DMS53 treated with DMSO at 0.1 percent for 48 hours (cell line): ENCODE results near the gene SLC6A13.
"Not testable (repeated sequence)": the region's sequence is repeated elsewhere in the genome, so short reads cannot be mapped to it uniquely, and the experiment has no call there.

Experiments used
- DNase-seq: peaks from one replicate; lab custom pipeline; 2025; ENCODE audit not compliant: unreplicated experiment; lab: John Stamatoyannopoulos, UW

SLC6A13 gene

DNA sequence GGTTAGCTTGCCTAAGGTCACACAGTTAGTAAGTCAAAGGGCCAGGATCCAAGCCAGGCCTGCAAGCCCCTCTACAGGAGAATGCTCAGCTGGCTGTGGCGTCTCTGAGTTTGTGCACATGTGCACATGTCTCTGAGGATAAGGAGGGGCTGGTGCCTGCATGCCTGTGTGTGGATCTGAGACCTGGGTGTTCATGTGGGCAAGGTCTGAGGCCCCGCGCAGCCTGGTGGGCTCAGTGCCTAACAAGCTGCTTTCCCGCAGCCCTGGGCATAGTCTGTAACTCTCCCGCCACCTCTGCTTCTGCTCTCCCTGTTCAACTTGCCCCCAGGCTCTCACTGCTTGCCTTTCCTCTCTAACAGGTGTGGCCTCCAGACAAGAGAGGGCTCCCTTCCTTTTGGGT, 44.4 kb downstream of the SLC6A13 start:
- DNase-seq, result no peak

DNA sequence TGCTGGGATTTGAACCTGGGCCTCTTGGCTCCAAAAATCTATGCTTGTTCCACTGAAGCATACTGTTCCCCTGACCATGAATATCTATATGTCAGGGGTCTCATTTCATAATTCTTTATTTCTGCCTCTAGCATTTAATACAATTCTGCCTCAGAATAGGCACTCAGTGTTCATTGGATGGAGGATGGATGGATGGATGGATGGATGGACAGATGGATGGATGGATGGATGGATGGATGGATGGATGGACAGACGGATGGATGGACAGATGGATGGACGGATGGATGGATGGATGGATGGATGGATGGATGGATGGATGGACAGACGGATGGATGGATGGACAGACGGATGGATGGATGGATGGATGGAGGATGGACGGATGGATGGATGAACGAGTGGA, 45.6 kb downstream of the SLC6A13 start:
- not testable (repeated sequence) for DNase-seq

DNA sequence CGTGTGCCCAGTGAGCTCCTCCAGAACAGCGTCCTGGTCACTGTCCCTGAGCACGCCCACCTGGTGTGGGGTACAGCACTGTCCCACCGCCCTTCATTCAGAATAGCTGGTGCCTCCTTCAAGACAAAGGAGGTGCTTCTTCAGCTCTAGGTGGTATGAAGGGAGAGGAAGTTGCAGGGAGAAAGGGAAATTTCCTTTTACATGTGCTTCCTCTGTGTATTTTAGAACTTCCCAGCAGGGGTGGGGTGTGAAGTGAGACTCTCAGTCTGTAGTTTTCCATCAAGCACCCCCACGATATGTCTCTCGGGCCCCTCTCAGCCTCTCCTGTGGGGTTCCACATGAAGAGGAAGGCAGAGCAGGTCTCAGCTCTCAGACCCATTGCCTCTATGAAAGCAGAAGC, 47.5 kb downstream of the SLC6A13 start:
- no peak for DNase-seq

DNA sequence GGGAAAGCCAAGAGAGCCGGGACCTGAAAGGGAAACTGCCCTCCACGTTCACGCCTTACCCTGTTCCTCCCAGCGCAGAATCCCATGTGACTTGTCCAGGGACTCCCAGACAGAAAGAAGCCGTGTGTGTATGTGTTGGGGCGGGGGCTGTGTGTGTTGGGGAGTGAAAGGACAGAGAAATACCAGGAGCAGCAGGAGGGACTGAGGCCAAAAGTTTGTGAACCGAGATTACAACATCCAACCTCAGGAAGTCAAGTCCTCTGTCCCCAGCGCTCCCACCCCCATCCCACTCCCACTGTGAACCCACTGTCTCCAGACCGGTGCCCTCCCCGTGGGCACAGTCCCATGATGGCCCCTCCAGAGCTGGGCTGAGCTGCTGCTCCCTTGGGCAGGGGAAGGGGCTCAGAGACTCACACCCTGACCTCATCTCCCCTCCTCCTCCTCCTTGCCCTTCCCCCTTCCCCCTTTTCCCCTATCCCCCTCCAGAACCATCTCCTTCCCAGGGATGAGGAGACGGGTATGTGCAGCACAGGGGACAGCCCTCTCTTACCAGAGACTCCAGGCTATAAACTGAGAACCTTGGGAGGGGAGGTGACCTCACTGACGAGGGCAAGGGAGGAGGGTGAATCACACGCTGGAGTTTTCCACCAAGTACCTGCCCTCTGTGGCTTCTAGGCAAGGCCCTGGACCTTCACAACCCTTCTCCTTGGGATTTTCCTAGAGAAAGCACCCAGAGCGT, 48.5 kb downstream of the SLC6A13 start, which contains the start of gene SLC6A12:
SLC6A12 (minus strand) TSS at position 155 of the 739 bp plus-strand sequence. CDS start 4,171 bp downstream, outside the sequence.
- no peak for DNase-seq

GRCh38 chr12:213527-213932, 49.1 kb downstream of the SLC6A13 start:
- DNase-seq, result no peak

DNA sequence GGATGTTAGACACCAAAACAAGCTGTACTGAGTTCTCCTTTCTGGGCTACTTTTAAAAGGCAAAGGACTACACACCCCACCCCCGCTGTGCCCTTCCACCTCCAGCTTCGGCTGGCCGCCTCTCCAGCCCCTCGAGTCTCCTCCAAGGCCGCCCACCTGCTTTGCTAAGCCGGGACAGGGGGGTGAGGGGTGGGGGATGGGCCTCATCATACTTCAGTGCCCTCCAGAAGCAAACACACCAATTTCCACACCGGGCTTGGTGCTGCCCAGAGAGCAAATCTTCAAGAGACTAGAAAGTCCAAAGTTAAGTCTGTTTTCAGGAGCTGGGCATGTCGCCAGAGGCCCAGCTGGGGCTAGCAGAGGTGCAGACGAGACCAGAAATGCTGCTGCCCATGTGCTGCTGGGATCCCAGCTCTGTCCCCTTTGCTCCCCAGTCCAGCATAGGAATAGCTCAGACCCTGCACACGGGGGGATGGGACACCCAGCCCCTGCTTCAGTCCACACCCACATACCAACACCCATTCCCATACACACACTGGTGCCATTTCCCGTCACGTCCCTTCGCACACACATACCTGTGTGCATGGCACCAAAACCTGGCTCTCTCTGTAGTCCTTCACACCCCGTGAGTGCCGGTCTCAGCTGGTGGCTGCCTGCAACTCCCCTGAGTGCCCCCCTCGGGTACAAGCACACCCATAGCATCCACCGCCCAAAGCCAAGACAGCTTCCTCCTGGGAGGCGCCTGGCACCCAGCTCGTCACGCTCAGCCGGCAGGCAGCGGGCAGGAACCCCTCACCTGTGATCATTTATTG, 49.7 kb downstream of the SLC6A13 start:
- DNase-seq, result peak; percentile 8

- DNase-seq, result no peak
Observed at GRCh38 chr12:212415-212714, 50.3 kb downstream of the SLC6A13 start.

DNA sequence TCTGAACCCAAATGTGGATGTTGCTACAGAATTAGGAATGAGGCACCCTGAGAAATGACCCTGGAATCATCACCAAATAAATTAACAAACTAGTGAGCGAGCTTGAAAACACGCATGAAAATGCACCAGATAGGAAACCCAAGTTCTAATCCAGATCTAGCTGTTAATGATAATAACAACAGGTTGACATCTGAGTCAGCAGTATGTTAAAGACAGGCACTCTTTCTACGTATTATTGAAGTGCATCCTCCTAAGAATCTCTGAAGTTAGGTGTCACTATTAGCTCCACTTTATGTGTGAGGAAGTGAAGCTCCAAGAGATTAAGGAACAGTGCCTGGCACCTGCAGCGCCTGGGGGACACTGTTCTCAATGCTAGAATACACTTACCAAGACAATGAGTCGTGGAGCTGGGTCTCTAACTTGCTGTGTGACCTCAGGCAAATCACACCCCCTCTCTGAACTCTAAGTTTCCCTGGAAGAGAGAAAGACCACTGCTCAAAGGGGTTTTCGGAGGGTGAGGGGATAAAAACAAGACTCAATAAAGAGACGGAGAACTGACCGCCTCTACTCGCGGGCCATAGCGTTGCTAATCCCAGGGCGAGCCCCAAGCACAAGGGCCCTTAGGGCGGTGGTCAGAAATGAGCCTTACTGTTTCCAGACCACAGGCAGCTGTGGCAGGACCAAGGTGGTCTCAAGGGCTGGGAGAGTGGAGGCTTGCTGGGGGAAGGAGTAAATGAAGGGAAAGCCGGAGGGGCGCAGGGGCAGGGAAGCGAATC, 50.8 kb downstream of the SLC6A13 start:
- DNase-seq, result no peak

DNA sequence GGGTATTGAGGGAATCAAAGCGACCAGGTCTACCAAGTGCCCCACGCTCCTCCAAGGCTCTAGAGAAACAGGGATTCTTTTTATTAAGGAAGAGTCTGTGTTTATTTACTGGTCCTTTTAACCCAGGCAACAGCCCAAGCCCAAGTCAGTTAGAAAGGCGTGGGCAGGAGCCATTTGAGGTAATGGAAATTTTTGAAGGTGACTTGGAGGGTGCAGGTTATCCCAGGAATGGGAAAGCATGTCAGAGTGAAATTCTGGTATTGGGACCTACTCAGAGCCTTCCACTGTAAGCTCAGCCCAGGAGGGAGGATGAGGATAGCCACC, 51.5 kb downstream of the SLC6A13 start:
- DNase-seq, result no peak

DNA sequence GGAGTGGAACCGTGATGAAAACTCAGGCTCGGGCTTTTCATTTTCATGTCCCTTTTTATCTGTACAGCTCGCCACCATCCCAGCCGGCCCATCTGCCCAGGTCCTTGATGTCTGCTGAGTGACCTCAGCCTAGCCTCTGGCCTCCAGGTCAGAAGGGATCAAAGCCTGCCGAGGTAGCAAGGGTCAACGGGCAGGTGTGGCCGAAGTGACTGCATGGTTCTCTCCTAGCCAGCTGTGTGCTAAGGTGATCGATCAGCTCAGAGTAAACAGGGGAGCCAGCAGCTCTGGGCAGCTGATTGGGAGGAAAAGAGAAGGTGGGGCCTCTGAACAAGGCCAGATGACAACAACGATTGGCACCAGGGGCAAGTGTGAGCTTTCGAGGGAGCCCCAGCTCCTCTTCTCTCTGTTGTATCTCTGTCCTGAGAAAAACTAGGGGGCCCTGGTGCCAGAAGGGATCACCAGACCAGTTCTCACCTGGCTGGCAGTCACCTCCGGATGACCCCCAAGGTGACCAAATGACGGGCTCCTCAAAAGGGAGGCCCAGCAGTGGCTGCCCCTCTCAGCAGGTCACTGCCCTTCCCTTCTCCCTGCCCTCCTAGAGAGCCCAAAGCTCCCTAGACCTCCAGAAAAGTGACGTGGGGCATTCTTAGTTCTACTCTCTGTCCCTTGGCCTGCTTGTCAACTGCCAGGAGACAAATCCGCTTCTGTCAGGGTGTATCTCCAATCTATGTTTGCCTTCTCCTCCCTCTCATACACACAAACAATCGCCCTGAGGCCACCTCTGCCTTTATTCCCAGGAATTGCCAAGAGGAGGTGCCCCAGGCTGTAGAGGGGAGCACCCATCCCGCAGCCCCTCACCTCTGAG, 52.1 kb downstream of the SLC6A13 start:
- no peak for DNase-seq

DNA sequence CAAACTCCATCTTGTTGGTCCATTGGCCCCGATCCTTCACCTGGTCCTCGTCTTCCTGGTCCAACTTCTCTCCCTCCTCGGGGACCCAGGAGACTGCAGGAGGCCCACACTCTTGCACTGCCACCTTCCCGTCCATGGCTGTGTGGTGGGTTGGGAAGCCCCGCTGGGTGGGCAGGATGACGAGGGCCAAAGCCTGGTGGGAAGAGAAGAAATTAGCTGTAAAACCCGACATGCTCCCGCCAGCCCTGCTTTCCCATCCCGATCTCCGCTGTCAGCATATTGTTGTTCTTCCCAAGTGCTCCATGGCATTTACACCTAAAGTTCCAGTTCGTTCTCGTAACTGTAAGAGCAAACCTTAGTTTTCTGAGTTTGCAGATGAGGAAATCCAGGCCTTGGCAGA, 52.8 kb downstream of the SLC6A13 start:
- DNase-seq, result no peak

DNA sequence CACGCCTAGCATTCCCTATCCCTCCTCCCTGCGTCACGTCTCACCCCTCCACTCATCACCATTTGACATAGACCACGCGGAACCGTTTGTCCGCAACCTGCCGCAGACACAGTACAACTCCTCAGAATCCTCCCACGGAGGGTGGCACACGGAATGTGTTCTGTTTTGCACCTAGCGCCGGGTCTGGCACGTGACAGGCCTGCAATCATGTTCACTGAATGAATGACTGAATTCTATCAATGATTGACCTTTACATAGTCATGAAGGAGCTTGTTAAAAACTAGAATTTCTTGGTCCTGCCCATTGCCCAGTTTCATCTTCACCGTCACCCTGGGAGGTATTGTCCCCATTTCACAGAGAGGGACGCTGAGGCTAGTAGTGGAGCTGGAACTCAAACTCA, 53.4 kb downstream of the SLC6A13 start:
- DNase-seq, result no peak

DNA sequence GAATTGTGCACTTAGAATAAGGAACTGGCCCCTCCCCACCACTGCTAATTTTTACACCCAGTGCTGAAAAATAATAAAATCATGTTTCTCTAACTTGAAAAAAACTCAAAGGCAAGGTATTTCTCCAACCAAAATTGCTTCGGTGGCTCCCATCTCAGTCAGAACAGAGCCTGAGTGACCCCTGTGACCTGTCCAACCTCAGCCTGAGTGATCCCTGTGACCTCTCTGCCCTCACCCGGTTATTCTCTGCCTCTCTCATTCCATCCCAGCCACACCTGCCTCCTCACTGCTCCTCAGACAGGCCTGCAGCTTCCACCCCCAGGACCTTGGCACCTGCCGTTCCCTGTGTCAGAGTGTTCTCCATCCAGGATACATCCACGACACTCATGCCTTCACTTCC, 53.8 kb downstream of the SLC6A13 start:
- no peak for DNase-seq

- no peak for DNase-seq
Observed at GRCh38 chr12:207804-208203, 54.8 kb downstream of the SLC6A13 start.

GRCh38 chr12:206746-207440, 55.7 kb downstream of the SLC6A13 start:
- DNase-seq, result no peak

DNA sequence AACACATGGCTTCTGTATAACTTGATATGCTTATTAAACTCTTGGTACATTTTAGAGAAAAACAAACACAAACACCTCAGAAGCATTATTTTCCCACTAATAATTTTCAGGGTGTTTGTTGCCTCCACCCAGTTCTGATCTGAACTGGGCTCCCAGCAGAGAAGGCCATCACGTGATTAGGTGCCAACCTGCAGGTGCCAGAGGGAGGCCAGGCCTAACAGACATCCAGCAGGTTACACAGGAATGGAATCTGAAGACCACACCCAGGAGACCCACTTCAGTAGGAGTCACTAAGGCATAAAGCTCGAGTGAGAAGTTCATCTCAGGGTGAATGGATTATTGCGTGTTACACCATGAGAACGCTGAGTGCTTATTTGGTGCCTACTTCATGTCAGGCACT, 57.6 kb downstream of the SLC6A13 start:
- DNase-seq, result no peak

GRCh38 chr12:204261-204678, 58.4 kb downstream of the SLC6A13 start:
- DNase-seq, result no peak

DNA sequence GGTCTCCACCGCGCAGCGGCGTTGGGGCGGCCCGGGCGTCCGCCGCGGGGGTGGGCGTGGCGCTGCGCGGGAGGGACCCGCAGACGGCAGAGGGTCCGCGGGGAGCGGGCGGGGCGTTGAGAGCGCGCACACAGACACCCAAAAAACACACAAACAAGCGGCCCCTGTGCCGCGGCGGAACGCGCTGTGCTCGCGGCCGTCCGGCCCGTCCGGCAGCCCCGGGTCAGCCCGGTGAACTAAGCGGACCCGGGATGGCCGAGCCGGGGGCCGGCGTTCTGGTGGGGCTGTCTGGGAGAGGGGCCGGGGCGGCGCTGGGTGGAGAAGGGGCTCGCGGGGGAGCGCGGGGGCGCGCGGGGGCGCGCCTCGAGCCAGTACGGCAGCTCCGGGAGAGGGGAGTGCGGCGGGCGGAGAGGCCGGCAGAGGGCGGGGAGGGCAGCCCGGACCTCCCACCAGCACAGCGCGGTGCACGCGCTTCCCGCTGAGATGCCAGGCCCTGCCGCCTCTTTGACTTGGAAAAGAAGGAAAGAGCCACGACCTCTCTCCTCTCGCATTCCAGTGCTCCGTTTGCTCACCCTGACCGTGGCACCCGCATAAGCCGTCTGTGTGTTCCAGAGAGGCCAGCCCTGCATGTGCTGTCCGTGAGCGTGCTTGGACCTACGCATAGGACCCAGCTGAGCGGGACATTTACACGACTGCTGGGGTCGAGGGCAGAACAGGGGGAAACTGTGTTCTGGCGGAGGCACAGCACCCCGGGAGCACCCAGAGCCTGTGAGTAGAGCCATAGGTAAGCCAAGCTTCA, 59.0 kb downstream of the SLC6A13 start:
- DNase-seq, result peak; percentile 51

DNA sequence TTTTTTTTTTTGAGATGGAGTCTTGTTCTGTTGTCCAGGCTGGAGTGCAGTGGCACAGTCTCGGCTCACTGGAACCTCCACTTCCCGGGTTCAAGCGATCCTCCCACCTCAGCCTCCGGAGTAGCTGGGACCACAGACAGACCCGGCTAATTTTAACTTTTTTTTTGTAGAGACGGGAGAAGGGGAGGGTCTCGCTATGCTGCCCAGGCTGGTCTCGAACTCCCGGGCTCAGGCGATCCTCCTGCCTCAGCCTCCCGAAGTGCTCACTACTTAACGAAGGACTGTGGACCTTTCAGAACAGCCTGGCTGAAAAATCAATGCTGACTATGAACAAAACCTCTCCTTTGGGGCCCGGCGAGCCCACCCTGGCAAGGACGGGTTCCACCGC, 59.6 kb downstream of the SLC6A13 start:
- DNase-seq, result no peak
